Upper lobe of left lung (tissue), 4 donors: ENCODE results near the gene ABCA12.

Experiments
- EP300 ChIP-seq, 4 donors: sonication (generic); formaldehyde crosslinking; IDR thresholded peaks; one replicate each; pipeline ENCODE4 v1.5.1; 2017; ENCODE audit warnings: antibody characterized with exemption in 4 of 4, control low read depth in 2 of 4
- POLR2A ChIP-seq, 4 donors: fragments of 450-650 bp; IDR thresholded peaks; one replicate each; pipeline ENCODE4 v1.5.1; 2016 to 2017; ENCODE audit warnings: antibody characterized with exemption in 4 of 4, mild to moderate bottlenecking in 2 of 4
- POLR2AphosphoS5 ChIP-seq, 2 donors: sonication (generic); formaldehyde crosslinking; IDR thresholded peaks; one replicate each; pipeline ENCODE4 v1.5.1; 2017; ENCODE audit warnings: antibody characterized with exemption in 2 of 2
- TF ChIP-seq, protein P1 (sequence below), 6 experiments: fragments of 450-650 bp in 4 of 6; fragments of 200-600 bp in 2 of 6; sonication (generic) in 2 of 6; IDR thresholded peaks; one replicate each; pipeline ENCODE4 v1.5.1; 2016 to 2019; ENCODE audit warnings: antibody characterized with exemption in 6 of 6

DNA sequence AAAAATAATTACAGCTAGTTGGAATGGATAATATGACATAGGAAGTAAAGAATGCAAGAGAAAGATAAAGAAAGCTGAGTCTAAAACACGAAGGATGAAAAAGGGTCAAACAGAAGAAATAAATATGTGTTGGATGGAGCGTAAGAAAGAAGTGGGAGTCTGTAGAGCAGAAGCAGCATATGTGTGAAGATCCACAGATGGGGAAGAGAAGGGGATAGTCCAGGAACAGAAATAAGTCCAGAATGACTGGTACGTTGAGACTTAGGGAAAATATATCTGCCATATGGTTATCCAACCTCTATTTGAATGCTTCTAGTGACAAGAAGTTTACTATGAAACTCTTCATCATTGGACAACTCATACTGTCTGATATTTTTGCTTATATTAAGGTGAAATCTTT lies 18.0 kb downstream of the ABCA12 start:
- TF ChIP-seq, protein P1, sequence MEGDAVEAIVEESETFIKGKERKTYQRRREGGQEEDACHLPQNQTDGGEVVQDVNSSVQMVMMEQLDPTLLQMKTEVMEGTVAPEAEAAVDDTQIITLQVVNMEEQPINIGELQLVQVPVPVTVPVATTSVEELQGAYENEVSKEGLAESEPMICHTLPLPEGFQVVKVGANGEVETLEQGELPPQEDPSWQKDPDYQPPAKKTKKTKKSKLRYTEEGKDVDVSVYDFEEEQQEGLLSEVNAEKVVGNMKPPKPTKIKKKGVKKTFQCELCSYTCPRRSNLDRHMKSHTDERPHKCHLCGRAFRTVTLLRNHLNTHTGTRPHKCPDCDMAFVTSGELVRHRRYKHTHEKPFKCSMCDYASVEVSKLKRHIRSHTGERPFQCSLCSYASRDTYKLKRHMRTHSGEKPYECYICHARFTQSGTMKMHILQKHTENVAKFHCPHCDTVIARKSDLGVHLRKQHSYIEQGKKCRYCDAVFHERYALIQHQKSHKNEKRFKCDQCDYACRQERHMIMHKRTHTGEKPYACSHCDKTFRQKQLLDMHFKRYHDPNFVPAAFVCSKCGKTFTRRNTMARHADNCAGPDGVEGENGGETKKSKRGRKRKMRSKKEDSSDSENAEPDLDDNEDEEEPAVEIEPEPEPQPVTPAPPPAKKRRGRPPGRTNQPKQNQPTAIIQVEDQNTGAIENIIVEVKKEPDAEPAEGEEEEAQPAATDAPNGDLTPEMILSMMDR (IDR thresholded peaks at IDR 0.05) = no peak
- TF ChIP-seq EP300 (IDR thresholded peaks at IDR 0.05) (no peak), POLR2AphosphoS5 (IDR thresholded peaks at IDR 0.05) (no peak), POLR2A (IDR thresholded peaks at IDR 0.05) (no peak)
